KMS-11 (cell line): ENCODE measurements around the gene TAF7L.

Experiments
- H2AFZ ChIP-seq: fragments of 200-600 bp; sonication (generic); 2 replicates; pipeline ENCODE4 v1.6.1; 2016; ENCODE audit warnings: antibody characterized with exemption, mixed run types, low read depth
- H3K27ac ChIP-seq: fragments of 200-600 bp; sonication (generic); 2 replicates; pipeline ENCODE4 v1.6.1; 2016; ENCODE audit warnings: mild to moderate bottlenecking, mixed run types
- H3K27me3 ChIP-seq: fragments of 200-600 bp; sonication (generic); 2 replicates; pipeline ENCODE4 v1.6.1; 2017; ENCODE audit warnings: mild to moderate bottlenecking, low read depth, mixed run types, moderate library complexity; ENCODE audit not compliant: insufficient read depth
- H3K36me3 ChIP-seq: fragments of 200-600 bp; sonication (generic); 2 replicates; pipeline ENCODE4 v1.6.1; 2017; ENCODE audit warnings: mild to moderate bottlenecking, mixed run types; ENCODE audit not compliant: insufficient read depth
- H3K4me1 ChIP-seq: fragments of 200-600 bp; sonication (generic); 2 replicates; pipeline ENCODE4 v1.6.1; 2016; ENCODE audit warnings: mild to moderate bottlenecking, low read depth, mixed run types; ENCODE audit not compliant: poor library complexity, severe bottlenecking
- H3K4me2 ChIP-seq: fragments of 200-600 bp; sonication (generic); 2 replicates; pipeline ENCODE4 v1.7.0; 2016; ENCODE audit warnings: mild to moderate bottlenecking, mixed run types
- H3K4me3 ChIP-seq: fragments of 200-600 bp; sonication (generic); IDR thresholded peaks from 2 replicates; pipeline ENCODE4 v1.6.1; 2017; ENCODE audit warnings: low read depth, low read length, mixed read lengths; ENCODE audit not compliant: insufficient read depth
- H3K79me2 ChIP-seq: fragments of 200-600 bp; sonication (generic); 2 replicates; pipeline ENCODE4 v1.6.1; 2016; ENCODE audit warnings: low read depth, mixed run types; ENCODE audit not compliant: insufficient read depth
- H3K9ac ChIP-seq: fragments of 200-600 bp; sonication (generic); 2 replicates; pipeline ENCODE4 v1.6.1; 2016; ENCODE audit warnings: mild to moderate bottlenecking, mixed run types
- H4K20me1 ChIP-seq: fragments of 200-600 bp; sonication (generic); 2 replicates; pipeline ENCODE4 v1.6.1; 2016; ENCODE audit warnings: mild to moderate bottlenecking, mixed run types; ENCODE audit not compliant: insufficient read depth
- CTCF ChIP-seq: fragments of 200-600 bp; sonication (generic); conservative IDR thresholded peaks from 2 replicates; pipeline ENCODE4 v1.6.1; 2017; ENCODE audit warnings: low read depth, mild to moderate bottlenecking, antibody characterized with exemption, low read length, moderate library complexity, mixed read lengths

The TAF7L gene

GRCh38 chrX:101263766-101264165 lies 27.4 kb downstream of the TAF7L start:
- no peak overlapping the region for H3K4me3 ChIP-seq
- H3K27me3 ChIP-seq, result no peaks in the 10 kb centered on the region
- H3K79me2 ChIP-seq, result no peaks in the 10 kb centered on the region
- no peak overlapping the region for H3K4me2 ChIP-seq
- no peak overlapping the region for H2AFZ ChIP-seq
- H3K27ac ChIP-seq, result no peak overlapping the region
- no peaks in the 10 kb centered on the region for H3K36me3 ChIP-seq
- no peaks in the 10 kb centered on the region for H4K20me1 ChIP-seq
- no peaks in the 10 kb centered on the region for H3K4me1 ChIP-seq
- TF ChIP-seq CTCF, result no peak
- H3K9ac ChIP-seq, result no peak overlapping the region

- no peak for TF ChIP-seq CTCF
- no peaks in the 10 kb centered on the region for H3K4me1 ChIP-seq
- no peaks in the 10 kb centered on the region for H3K27me3 ChIP-seq
- H3K9ac ChIP-seq, result no peak overlapping the region
- H3K36me3 ChIP-seq, result no peaks in the 10 kb centered on the region
- H3K79me2 ChIP-seq, result no peaks in the 10 kb centered on the region
- H3K4me3 ChIP-seq, result no peak overlapping the region
- H3K27ac ChIP-seq, result no peak overlapping the region
- H4K20me1 ChIP-seq, result no peaks in the 10 kb centered on the region
- H2AFZ ChIP-seq, result no peak overlapping the region
- H3K4me2 ChIP-seq, result no peak overlapping the region
These were observed 28.5 kb downstream of the TAF7L start for GRCh38 chrX:101262590-101262989.

- Histone ChIP-seq H3K9ac (no peak overlapping the region), H4K20me1 (no peaks in the 10 kb centered on the region), H3K4me2 (no peak overlapping the region), H3K27me3 (no peaks in the 10 kb centered on the region), H3K4me3 (no peak overlapping the region), H3K27ac (no peak overlapping the region), H2AFZ (no peak overlapping the region), H3K4me1 (no peaks in the 10 kb centered on the region), H3K36me3 (no peaks in the 10 kb centered on the region), H3K79me2 (no peaks in the 10 kb centered on the region)
- no peak for TF ChIP-seq CTCF
These were observed 30.7 kb downstream of the TAF7L start for GRCh38 chrX:101260435-101260834.

- no peak overlapping the region for H3K27ac ChIP-seq
- H3K27me3 ChIP-seq, result no peaks in the 10 kb centered on the region
- no peak for TF ChIP-seq CTCF
- H2AFZ ChIP-seq, result no peak overlapping the region
- no peak overlapping the region for H3K4me2 ChIP-seq
- no peaks in the 10 kb centered on the region for H3K4me1 ChIP-seq
- no peaks in the 10 kb centered on the region for H4K20me1 ChIP-seq
- H3K79me2 ChIP-seq, result no peaks in the 10 kb centered on the region
- H3K4me3 ChIP-seq, result no peak overlapping the region
- no peak overlapping the region for H3K9ac ChIP-seq
- H3K36me3 ChIP-seq, result no peaks in the 10 kb centered on the region
These were observed 32.9 kb downstream of the TAF7L start for GRCh38 chrX:101258259-101258581.
